Right atrium auricular region (tissue), 2 donors: Measurements from ENCODE around the gene SUSD2. TPM values are rescaled to one million over a fixed set of nuclear protein-coding genes. Genes with fewer than 3 reads are reported as not detected.
"Not testable (repeated sequence)": the region's sequence is repeated elsewhere in the genome, so short reads cannot be mapped to it uniquely, and the experiment has no call there.

Experiments used
- DNase-seq: peaks from one replicate; pipeline ENCODE4 v3.0.0-alpha.2; 2019; ENCODE audit warnings: low spot score
- H3K27ac ChIP-seq, 2 donors: fragments of 200-600 bp; sonication (generic); 1 replicate in 1 of 2; 2 replicates in 1 of 2; pipeline ENCODE4 v1.5.1; 2016 to 2019
- H3K27me3 ChIP-seq, 2 donors: fragments of 200-600 bp; sonication (generic); one replicate each; pipeline versions ENCODE4 v1.5.1 to v1.6.0; 2017 to 2019
- H3K36me3 ChIP-seq: fragments of 200-600 bp; sonication (generic); one replicate; pipeline ENCODE4 v1.5.1; 2016
- H3K4me1 ChIP-seq, 2 donors: fragments of 200-600 bp; sonication (generic); one replicate each; pipeline versions ENCODE4 v1.5.1 to v1.6.0; 2017 to 2019
- H3K4me3 ChIP-seq, 2 donors: fragments of 200-600 bp; sonication (generic); 1 replicate in 1 of 2; 2 replicates in 1 of 2; pipeline ENCODE4 v1.5.1; 2017 to 2019; ENCODE audit warnings: mild to moderate bottlenecking in 1 of 2, moderate library complexity in 1 of 2
- H3K9me3 ChIP-seq, 2 donors: fragments of 200-600 bp; sonication (generic); one replicate each; pipeline ENCODE4 v1.5.1; 2019
- CTCF ChIP-seq, 2 donors: fragments of 200-600 bp; sonication (generic); IDR thresholded peaks; one replicate each; pipeline ENCODE4 v1.5.1; 2019; ENCODE audit warnings: antibody characterized with exemption in 2 of 2
- total RNA-seq, 2 donors: library from RNA; depleted of rRNA; stranded (reverse); fragments of >200 nt; gene quantifications; one replicate each; pipeline ENCODE4 v1.1.0, GENCODE V29; 2016

The SUSD2 gene
- total RNA-seq, 2 donors from 2014 or later, result 4.9 to 9.5 TPM

- Histone ChIP-seq H3K36me3 (peaks cover 8% of the 10 kb centered on the region), H3K27me3 (no peaks in the 10 kb centered on the region), H3K9me3 (no peaks in the 10 kb centered on the region), H3K4me1 (peaks cover 0 to 40% of the 10 kb centered on the region in 2 donors), H3K27ac (peak overlapping the region in 1 of 2 donors; percentile 53), H3K4me3 (peak overlapping the region in 1 of 2 donors; percentile 33)
- DNase-seq, result no peak
- peak in 1 of 2 donors; percentile 48 for TF ChIP-seq CTCF (IDR thresholded peaks at IDR 0.05)
These were observed 961 bp downstream of the SUSD2 start for GRCh38 chr22:24181996-24182899.

- H3K27me3 ChIP-seq, H3K36me3 ChIP-seq, H3K27ac ChIP-seq, H3K9me3 ChIP-seq, DNase-seq: not testable (repeated sequence)
- Histone ChIP-seq H3K4me3 (peak overlapping the region in 1 of 2 donors; percentile 33), H3K4me1 (peaks cover 0 to 33% of the 10 kb centered on the region in 2 donors)
These were observed 1.6 kb downstream of the SUSD2 start for GRCh38 chr22:24182900-24183246.

DNA sequence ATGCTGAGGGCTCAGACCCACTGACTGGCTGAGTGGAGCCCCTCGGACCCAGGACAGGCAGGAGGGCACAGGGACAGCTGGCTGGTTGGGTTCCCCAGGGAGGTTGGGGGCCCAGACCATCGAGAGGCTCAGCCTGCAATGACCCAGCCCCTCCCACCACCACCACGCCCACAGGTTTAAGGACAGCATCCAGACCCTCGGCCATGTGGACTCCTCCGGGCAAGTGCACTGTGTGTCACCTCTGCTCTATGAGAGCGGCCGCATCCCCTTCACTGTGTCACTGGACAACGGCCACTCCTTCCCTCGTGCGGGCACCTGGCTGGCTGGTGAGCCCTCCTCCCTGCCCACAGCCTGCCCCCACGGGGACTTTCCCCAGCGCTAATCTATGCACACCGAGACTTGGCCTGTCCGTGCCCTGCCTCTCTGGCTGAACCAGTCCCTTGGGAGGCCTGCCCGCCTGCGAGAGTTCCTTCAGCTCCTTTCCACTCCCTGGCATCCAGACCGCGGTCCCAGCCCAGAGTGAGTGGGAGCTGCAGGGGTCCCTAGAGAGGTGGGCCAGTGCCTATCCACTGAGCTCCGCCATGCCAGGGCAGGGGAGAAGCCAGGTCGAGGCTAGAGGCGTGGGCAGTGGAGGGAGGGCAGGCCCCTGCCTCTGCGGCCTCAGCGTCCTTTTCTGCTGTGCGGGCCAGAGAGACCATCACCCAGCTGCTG lies 2.2 kb downstream of the SUSD2 start:
- H3K27ac ChIP-seq, result no peak overlapping the region
- H3K4me3 ChIP-seq, result no peak overlapping the region
- peaks cover 1% of the 10 kb centered on the region for H3K36me3 ChIP-seq
- DNase-seq, result no peak
- peaks cover 0 to 31% of the 10 kb centered on the region in 2 donors for H3K4me1 ChIP-seq
- H3K27me3 ChIP-seq, result no peaks in the 10 kb centered on the region
- no peak for TF ChIP-seq CTCF (IDR thresholded peaks at IDR 0.05)
- no peaks in the 10 kb centered on the region for H3K9me3 ChIP-seq

GRCh38 chr22:24184057-24184798 lies 2.9 kb downstream of the SUSD2 start:
- Histone ChIP-seq H3K9me3 (no peaks in the 10 kb centered on the region), H3K27me3 (no peaks in the 10 kb centered on the region), H3K4me3 (no peak overlapping the region), H3K27ac (no peak overlapping the region), H3K36me3 (no peaks in the 10 kb centered on the region), H3K4me1 (peaks cover 0 to 35% of the 10 kb centered on the region in 2 donors)
- TF ChIP-seq CTCF (IDR thresholded peaks at IDR 0.05), result no peak
- DNase-seq, result no peak

GRCh38 chr22:24185001-24185500 lies 3.8 kb downstream of the SUSD2 start:
- Histone ChIP-seq H3K4me1 (peaks cover 0 to 36% of the 10 kb centered on the region in 2 donors), H3K9me3 (no peaks in the 10 kb centered on the region), H3K36me3 (no peaks in the 10 kb centered on the region), H3K27me3 (no peaks in the 10 kb centered on the region), H3K27ac (no peak overlapping the region), H3K4me3 (no peak overlapping the region)
- TF ChIP-seq CTCF (IDR thresholded peaks at IDR 0.05), result no peak
- no peak for DNase-seq
